ENCODE data around the gene SERPINB8.
A peak's percentile ranks its signal among the peaks of the same experiment; 100 is the strongest.

SERPINB8 gene

GRCh38 chr18:64031411-64031810 is 61.5 kb downstream of the SERPINB8 start:
- no peak for DNase-seq (ENCODE audit: low read depth)
- H3K4me3 ChIP-seq (replicated peaks; ENCODE audit: low read depth, low read length), result no peak overlapping the region
- TF ChIP-seq, protein P1, sequence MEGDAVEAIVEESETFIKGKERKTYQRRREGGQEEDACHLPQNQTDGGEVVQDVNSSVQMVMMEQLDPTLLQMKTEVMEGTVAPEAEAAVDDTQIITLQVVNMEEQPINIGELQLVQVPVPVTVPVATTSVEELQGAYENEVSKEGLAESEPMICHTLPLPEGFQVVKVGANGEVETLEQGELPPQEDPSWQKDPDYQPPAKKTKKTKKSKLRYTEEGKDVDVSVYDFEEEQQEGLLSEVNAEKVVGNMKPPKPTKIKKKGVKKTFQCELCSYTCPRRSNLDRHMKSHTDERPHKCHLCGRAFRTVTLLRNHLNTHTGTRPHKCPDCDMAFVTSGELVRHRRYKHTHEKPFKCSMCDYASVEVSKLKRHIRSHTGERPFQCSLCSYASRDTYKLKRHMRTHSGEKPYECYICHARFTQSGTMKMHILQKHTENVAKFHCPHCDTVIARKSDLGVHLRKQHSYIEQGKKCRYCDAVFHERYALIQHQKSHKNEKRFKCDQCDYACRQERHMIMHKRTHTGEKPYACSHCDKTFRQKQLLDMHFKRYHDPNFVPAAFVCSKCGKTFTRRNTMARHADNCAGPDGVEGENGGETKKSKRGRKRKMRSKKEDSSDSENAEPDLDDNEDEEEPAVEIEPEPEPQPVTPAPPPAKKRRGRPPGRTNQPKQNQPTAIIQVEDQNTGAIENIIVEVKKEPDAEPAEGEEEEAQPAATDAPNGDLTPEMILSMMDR (IDR thresholded peaks at IDR 0.05; ENCODE audit: low read length, missing control alignments), result no peak

DNA sequence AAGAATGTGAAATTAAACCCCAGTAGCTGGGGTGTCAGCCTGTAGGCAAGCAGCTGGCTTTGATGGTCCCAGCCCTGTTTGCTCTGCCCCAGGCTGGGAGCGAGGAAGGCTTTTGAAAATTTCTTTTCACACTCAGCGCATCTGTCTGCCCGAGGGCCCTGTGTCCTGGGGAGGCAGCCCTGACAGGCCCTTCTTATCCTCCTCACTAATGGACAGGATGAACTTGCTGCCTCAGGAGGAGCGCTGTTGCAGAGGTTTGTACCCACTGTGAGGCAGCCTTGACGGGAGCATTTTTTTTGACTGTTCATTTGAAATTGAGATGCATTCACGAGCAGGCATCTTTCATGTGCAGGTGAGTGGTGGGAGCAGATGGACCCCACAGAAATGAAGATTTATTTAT is 62.4 kb downstream of the SERPINB8 start:
- no peak for DNase-seq (ENCODE audit: low read depth)
- H3K4me3 ChIP-seq (replicated peaks; ENCODE audit: low read depth, low read length), result no peak overlapping the region
- TF ChIP-seq, protein P1 (IDR thresholded peaks at IDR 0.05; ENCODE audit: low read length, missing control alignments), result no peak

GRCh38 chr18:64037812-64038414 is 68.0 kb downstream of the SERPINB8 start:
- DNase-seq (ENCODE audit: low read depth), result peak; percentile 36
- TF ChIP-seq, protein P1 (IDR thresholded peaks at IDR 0.05; ENCODE audit: low read length, missing control alignments), result peak; percentile 57
- no peak overlapping the region for H3K4me3 ChIP-seq (replicated peaks; ENCODE audit: low read depth, low read length)

Data from fibroblast of pulmonary artery (primary cell).